HEK293 (cell line): ENCODE results near the gene FKTN.

Experiments
- CTCF ChIA-PET: fragments of 350-600 bp; formaldehyde crosslinking; extraction: SDS; loops from one replicate; lab custom pipeline; 2021; ENCODE audit warnings: antibody characterized with exemption; lab: Yijun Ruan, JAX
- POLR2A ChIA-PET: fragments of 300-600 bp; formaldehyde crosslinking; extraction: SDS; loops from one replicate; lab custom pipeline; 2020; ENCODE audit warnings: antibody characterized with exemption, inconsistent platforms; lab: Yijun Ruan, JAX
- H3K27ac ChIP-seq: fragments of 200-500 bp; sonication (Bioruptor generic); 2 replicates; pipeline ENCODE4 v1.5.1; 2014; ENCODE audit warnings: low read depth, low read length, control low read depth, inconsistent platforms; ENCODE audit errors: extremely low read depth
- H3K36me3 ChIP-seq, 2 experiments: fragments of 200-500 bp in 1 of 2; sonication (Bioruptor generic) in 1 of 2; 1 replicate in 1 of 2; 2 replicates in 1 of 2; pipeline ENCODE4 v1.5.1; 2014 to 2017; ENCODE audit warnings: inconsistent platforms in 2 of 2, low read length in 2 of 2; ENCODE audit not compliant: control insufficient read depth in 2 of 2, insufficient read depth in 1 of 2
- H3K4me1 ChIP-seq: fragments of 200-500 bp; sonication (Bioruptor generic); 2 replicates; pipeline ENCODE4 v1.5.1; 2014; ENCODE audit warnings: mild to moderate bottlenecking, low read length, inconsistent platforms; ENCODE audit not compliant: control insufficient read depth, insufficient read depth
- H3K4me3 ChIP-seq: 2 replicates; pipeline ENCODE4 v1.5.1; 2011; ENCODE audit warnings: low read depth, mild to moderate bottlenecking, control low read depth, low read length, moderate library complexity
- H3K9me3 ChIP-seq: fragments of 200-500 bp; sonication (Bioruptor generic); 2 replicates; pipeline ENCODE4 v1.5.1; 2014; ENCODE audit warnings: low read depth, low read length, inconsistent platforms; ENCODE audit not compliant: control insufficient read depth, insufficient read depth
- BCL11B ChIP-seq: fragments of 450-650 bp; formaldehyde crosslinking; IDR thresholded peaks from 2 replicates; pipeline ENCODE4 v1.5.1; 2016; ENCODE audit warnings: low read depth, missing biosample characterization, missing genetic modification characterization
- PATZ1 ChIP-seq: fragments of 450-650 bp; formaldehyde crosslinking; IDR thresholded peaks from 2 replicates; pipeline ENCODE4 v1.5.1; 2016; ENCODE audit warnings: missing biosample characterization, missing genetic modification characterization
- REPIN1 ChIP-seq: fragments of 450-650 bp; formaldehyde crosslinking; IDR thresholded peaks from 2 replicates; pipeline ENCODE4 v1.5.1; 2017; ENCODE audit warnings: missing biosample characterization, missing genetic modification characterization, low read depth
- ZBTB11 ChIP-seq: fragments of 450-650 bp; formaldehyde crosslinking; conservative IDR thresholded peaks from 2 replicates; pipeline ENCODE4 v1.5.1; 2016; ENCODE audit warnings: low read depth, missing biosample characterization, missing genetic modification characterization
- ZBTB8A ChIP-seq: fragments of 450-650 bp; formaldehyde crosslinking; IDR thresholded peaks from 2 replicates; pipeline ENCODE4 v1.5.1; 2016; ENCODE audit warnings: missing biosample characterization, missing genetic modification characterization
- ZFP3 ChIP-seq: fragments of 450-650 bp; formaldehyde crosslinking; IDR thresholded peaks from 2 replicates; pipeline ENCODE4 v1.5.1; 2016; ENCODE audit warnings: low read depth, missing biosample characterization, missing genetic modification characterization
- ZFP37 ChIP-seq: fragments of 450-650 bp; formaldehyde crosslinking; IDR thresholded peaks from 2 replicates; pipeline ENCODE4 v1.5.1; 2016; ENCODE audit warnings: missing biosample characterization, missing genetic modification characterization
- ZNF37A ChIP-seq: fragments of 450-650 bp; IDR thresholded peaks from 2 replicates; pipeline ENCODE4 v1.5.1; 2018; ENCODE audit warnings: missing biosample characterization, missing genetic modification characterization
- ZSCAN16 ChIP-seq: fragments of 450-650 bp; formaldehyde crosslinking; IDR thresholded peaks from 2 replicates; pipeline ENCODE4 v1.5.1; 2016; ENCODE audit warnings: missing biosample characterization, missing genetic modification characterization
- TF ChIP-seq, protein P1 (sequence below): fragments of 450-650 bp; formaldehyde crosslinking; IDR thresholded peaks from 2 replicates; pipeline ENCODE4 v1.5.1; 2016; ENCODE audit warnings: missing biosample characterization, missing genetic modification characterization, borderline replicate concordance
- TF ChIP-seq, protein P2 (sequence below): fragments of 450-650 bp; formaldehyde crosslinking; IDR thresholded peaks from 2 replicates; pipeline ENCODE4 v1.5.1; 2016; ENCODE audit warnings: missing biosample characterization, missing genetic modification characterization
- TF ChIP-seq, protein P3 (sequence below): fragments of 450-650 bp; formaldehyde crosslinking; IDR thresholded peaks from 2 replicates; pipeline ENCODE4 v1.5.1; 2016; ENCODE audit warnings: missing biosample characterization, missing genetic modification characterization

The FKTN gene

GRCh38 chr9:105637787-105638395 lies 80.0 kb downstream of the FKTN start:
- H3K9me3 ChIP-seq: no peaks in the 10 kb centered on the region
- TF ChIP-seq, protein P1, sequence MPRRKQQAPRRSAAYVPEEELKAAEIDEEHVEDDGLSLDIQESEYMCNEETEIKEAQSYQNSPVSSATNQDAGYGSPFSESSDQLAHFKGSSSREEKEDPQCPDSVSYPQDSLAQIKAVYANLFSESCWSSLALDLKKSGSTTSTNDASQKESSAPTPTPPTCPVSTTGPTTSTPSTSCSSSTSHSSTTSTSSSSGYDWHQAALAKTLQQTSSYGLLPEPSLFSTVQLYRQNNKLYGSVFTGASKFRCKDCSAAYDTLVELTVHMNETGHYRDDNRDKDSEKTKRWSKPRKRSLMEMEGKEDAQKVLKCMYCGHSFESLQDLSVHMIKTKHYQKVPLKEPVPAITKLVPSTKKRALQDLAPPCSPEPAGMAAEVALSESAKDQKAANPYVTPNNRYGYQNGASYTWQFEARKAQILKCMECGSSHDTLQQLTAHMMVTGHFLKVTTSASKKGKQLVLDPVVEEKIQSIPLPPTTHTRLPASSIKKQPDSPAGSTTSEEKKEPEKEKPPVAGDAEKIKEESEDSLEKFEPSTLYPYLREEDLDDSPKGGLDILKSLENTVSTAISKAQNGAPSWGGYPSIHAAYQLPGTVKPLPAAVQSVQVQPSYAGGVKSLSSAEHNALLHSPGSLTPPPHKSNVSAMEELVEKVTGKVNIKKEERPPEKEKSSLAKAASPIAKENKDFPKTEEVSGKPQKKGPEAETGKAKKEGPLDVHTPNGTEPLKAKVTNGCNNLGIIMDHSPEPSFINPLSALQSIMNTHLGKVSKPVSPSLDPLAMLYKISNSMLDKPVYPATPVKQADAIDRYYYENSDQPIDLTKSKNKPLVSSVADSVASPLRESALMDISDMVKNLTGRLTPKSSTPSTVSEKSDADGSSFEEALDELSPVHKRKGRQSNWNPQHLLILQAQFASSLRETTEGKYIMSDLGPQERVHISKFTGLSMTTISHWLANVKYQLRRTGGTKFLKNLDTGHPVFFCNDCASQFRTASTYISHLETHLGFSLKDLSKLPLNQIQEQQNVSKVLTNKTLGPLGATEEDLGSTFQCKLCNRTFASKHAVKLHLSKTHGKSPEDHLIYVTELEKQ (tag by site-specific recombination): no peak
- TF ChIP-seq, protein P2, sequence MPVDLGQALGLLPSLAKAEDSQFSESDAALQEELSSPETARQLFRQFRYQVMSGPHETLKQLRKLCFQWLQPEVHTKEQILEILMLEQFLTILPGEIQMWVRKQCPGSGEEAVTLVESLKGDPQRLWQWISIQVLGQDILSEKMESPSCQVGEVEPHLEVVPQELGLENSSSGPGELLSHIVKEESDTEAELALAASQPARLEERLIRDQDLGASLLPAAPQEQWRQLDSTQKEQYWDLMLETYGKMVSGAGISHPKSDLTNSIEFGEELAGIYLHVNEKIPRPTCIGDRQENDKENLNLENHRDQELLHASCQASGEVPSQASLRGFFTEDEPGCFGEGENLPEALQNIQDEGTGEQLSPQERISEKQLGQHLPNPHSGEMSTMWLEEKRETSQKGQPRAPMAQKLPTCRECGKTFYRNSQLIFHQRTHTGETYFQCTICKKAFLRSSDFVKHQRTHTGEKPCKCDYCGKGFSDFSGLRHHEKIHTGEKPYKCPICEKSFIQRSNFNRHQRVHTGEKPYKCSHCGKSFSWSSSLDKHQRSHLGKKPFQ (tag by site-specific recombination): no peak
- no peak overlapping the region for H3K4me3 ChIP-seq
- H3K4me1 ChIP-seq: no peaks in the 10 kb centered on the region
- H3K27ac ChIP-seq: no peak overlapping the region
- ChIA-PET POLR2A (no interaction called here), CTCF (interaction anchor here (0.6 to 1.6 kb wide), 15 partner anchors 9 to 1188 kb away, joined by 3 to 9 read pairs (median 4); no protein-coding TSS in a partner anchor)
- H3K36me3 ChIP-seq: peaks cover 0 to 5% of the 10 kb centered on the region in 2 experiments; a peak in 1 of 3 replicates

- POLR2A ChIA-PET: no interaction called here
- TF ChIP-seq PATZ1 (no peak), BCL11B (tag by site-specific recombination) (no peak), ZFP3 (no peak), ZNF37A (tag by site-specific recombination) (no peak), ZFP37 (tag by site-specific recombination) (no peak), ZSCAN16 (tag by site-specific recombination) (no peak), ZBTB8A (tag by site-specific recombination) (no peak), REPIN1 (tag by site-specific recombination) (no peak)
- TF ChIP-seq, protein P3, sequence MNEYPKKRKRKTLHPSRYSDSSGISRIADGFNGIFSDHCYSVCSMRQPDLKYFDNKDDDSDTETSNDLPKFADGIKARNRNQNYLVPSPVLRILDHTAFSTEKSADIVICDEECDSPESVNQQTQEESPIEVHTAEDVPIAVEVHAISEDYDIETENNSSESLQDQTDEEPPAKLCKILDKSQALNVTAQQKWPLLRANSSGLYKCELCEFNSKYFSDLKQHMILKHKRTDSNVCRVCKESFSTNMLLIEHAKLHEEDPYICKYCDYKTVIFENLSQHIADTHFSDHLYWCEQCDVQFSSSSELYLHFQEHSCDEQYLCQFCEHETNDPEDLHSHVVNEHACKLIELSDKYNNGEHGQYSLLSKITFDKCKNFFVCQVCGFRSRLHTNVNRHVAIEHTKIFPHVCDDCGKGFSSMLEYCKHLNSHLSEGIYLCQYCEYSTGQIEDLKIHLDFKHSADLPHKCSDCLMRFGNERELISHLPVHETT (tag by site-specific recombination): no peak
- TF ChIP-seq, all 188 proteins: peak for 0
- CTCF ChIA-PET: interaction anchor here (0.6 to 0.8 kb wide), 4 partner anchors 10 to 575 kb away, joined by 3 to 5 read pairs (median 4); no protein-coding TSS in a partner anchor
Observed at GRCh38 chr9:105639936-105640335, 82.0 kb downstream of the FKTN start.

GRCh38 chr9:105643795-105644194 lies 85.9 kb downstream of the FKTN start:
- H3K36me3 ChIP-seq: no peaks in the 10 kb centered on the region
- no peaks in the 10 kb centered on the region for H3K9me3 ChIP-seq
- CTCF ChIA-PET: interaction anchor here (0.7 kb wide), 2 partner anchors 54 to 83 kb away, joined by 3 to 4 read pairs; no protein-coding TSS in a partner anchor
- no peak overlapping the region for H3K27ac ChIP-seq
- POLR2A ChIA-PET: no interaction called here
- no peak for TF ChIP-seq ZBTB11 (tag by site-specific recombination)
- 0 out of 2 replicates have a peak, but pooled peaks cover 5% of the 10 kb centered on the region for H3K4me1 ChIP-seq
- no peak overlapping the region for H3K4me3 ChIP-seq

More at GRCh38 chr9:105639936-105640335, 82.0 kb downstream of the FKTN start:
- Histone ChIP-seq H3K4me3 (no peak overlapping the region), H3K36me3 (peaks cover 0 to 1% of the 10 kb centered on the region in 2 experiments; a peak in 1 of 3 replicates), H3K9me3 (no peaks in the 10 kb centered on the region), H3K4me1 (no peaks in the 10 kb centered on the region), H3K27ac (no peak overlapping the region)
